ENCODE results near the gene SSTR5. TPM values are rescaled to one million over a fixed set of nuclear protein-coding genes. Genes with fewer than 3 reads are reported as not detected.

SSTR5 gene
- total and polyA plus RNA-seq, 10 of the 15 experiments (the other 5 are each of a cell fraction or from before 2014, with no cell fraction given), result not detected

GRCh38 chr16:1089822-1090619, 17.5 kb downstream of the SSTR5 start:
- CTCF ChIA-PET, result no interaction called here
- Histone ChIP-seq H3K27ac (ENCODE audit: control insufficient read depth, insufficient read depth) (no peak overlapping the region), H3K4me2 (ENCODE audit: control insufficient read depth, insufficient read depth) (no peak overlapping the region)

More at GRCh38 chr16:1089822-1090619, 17.5 kb downstream of the SSTR5 start:
- Histone ChIP-seq H3K9me3 (replicated peaks; ENCODE audit: control insufficient read depth, insufficient read depth, low read length) (peaks cover 1% of the 10 kb centered on the region; the same call in 1 of the 3 replicates), H3K27me3 (replicated peaks in 1 of 2; ENCODE audit: control insufficient read depth in 2 of 2, insufficient read depth in 2 of 2, low read length in 1 of 2) (no peaks in the 10 kb centered on the region), H4K20me1 (ENCODE audit: control insufficient read depth, insufficient read depth) (no peaks in the 10 kb centered on the region), H3K9ac (ENCODE audit: control insufficient read depth, insufficient read depth, low read length) (no peak overlapping the region), H3K79me2 (ENCODE audit: control insufficient read depth, insufficient read depth, low read length) (no peaks in the 10 kb centered on the region), H3K4me3 (no peak overlapping the region), H3K4me1 (ENCODE audit: control insufficient read depth, insufficient read depth, low read length) (no peaks in the 10 kb centered on the region), H3K36me3 (ENCODE audit: control insufficient read depth in 2 of 2, insufficient read depth in 2 of 2, low read length in 1 of 2) (no peaks in the 10 kb centered on the region), H2AFZ (ENCODE audit: control insufficient read depth, low read depth, low read length) (no peak overlapping the region)
- RAD21 ChIA-PET (ENCODE audit: unreplicated experiment), result no interaction called here
- in situ Hi-C loops (cut with MboI), result no loop called here
- POLR2A ChIA-PET, result interaction anchor here (0.7 kb wide), 1 partner anchor 61 kb away, joined by 5 read pairs; no protein-coding TSS in a partner anchor
- SMC1A ChIA-PET (ENCODE audit: uncharacterized antibody, unreplicated experiment), result no interaction called here
- no peak for DNase-seq (ENCODE audit: low read depth, low spot score)
- ATAC-seq, result no peak
- FAIRE-seq, result no peak
- TF ChIP-seq SKIL (IDR thresholded peaks at IDR 0.05; ENCODE audit: low read depth, poor library complexity, severe bottlenecking), result no peak
- TF ChIP-seq CEBPB (IDR thresholded peaks at IDR 0.05; ENCODE audit: borderline replicate concordance in 1 of 2, low read depth in 2 of 2, low read length in 2 of 2), result no peak
- TF ChIP-seq ZBTB11 (CRISPR knock-in tag; IDR thresholded peaks at IDR 0.05), result no peak
- TF ChIP-seq ZBTB4 (CRISPR knock-in tag; IDR thresholded peaks at IDR 0.05), result no peak
- 30% methylated on average over 32 of the region's 38 CpGs for WGBS (ENCODE audit: insufficient coverage, insufficient replicate concordance, low lambda C conversion rate, missing lambda C conversion rate)
- BruUV-seq (replicated peaks), result no TSS peak
- intact Hi-C loops (cut with micrococcal nuclease; ENCODE audit: unreplicated experiment), result no loop called here

Measured in GM12878 (cell line).